ENCODE data around the gene TAT.
"Not testable (repeated sequence)": the region's sequence is repeated elsewhere in the genome, so short reads cannot be mapped to it uniquely, and the experiment has no call there.

The TAT gene

DNA sequence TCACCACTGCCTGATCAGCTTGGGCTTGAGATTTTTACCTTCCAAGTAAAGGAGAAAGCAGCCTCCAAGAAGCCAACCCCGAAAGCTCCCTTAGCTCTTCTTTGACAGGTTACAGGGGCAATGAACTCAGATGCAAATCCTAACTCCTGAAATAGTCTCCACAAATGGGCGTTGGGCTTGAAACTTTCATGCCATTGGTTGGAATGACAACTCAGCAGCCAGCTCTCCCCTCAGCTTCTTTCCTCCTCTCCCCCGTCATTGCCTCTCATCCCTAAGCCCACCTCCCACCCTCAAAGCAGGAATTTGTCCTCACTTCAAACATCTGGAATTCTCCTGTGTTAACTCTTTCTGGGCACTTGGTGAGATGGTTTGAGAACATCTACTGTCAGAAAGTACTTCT is at the start of gene TAT:
Gene TAT, minus strand, starts transcription at position 122 of the 400 bp plus-strand sequence. CDS start 677 bp downstream, outside the sequence.
- no peak for DNase-seq (ENCODE audit: low read depth)

- no peak for DNase-seq (ENCODE audit: low read depth)
These were observed 49.3 kb upstream of the TAT start, which contains the start of gene MARVELD3 for GRCh38 chr16:71626018-71626857. MARVELD3 (plus strand) TSS chr16:71626184; CDS start chr16:71626230, 46 bp downstream.

DNA sequence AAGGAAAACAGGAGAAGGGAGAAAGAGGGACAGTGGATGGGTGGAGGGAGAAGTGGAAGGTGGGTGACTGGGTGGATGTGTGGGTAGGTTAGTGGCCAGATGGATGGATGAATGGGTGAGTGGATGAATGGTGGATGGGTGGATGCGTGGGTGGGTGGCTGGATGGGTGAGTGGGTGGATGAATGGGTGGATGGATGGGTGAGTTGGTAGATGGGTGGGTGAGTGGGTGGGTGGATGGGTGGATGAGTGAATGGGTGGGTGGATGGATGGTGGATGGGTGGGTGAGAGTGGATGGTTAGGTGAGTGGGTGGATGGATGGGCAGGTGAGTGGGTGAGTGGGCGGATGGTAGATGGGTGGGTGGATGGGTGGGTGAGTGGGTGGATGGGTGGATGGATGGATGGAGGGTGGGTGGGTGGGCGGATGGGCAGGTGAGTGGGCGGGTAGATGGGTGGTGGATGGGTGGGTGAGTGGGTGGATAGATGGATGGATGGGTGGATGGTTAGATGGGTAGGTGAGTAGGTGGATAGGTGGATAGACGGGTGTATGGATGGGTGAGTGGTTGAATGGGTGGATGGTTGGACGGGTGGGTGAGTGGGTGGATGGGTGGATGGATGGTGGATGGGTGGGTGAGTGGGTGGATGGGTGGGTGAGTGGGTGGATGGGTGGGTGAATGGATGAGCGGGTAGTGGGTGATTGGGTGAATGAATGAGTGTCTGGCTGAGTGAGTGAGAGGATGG is 48.4 kb upstream of the TAT start:
- no peak for DNase-seq (ENCODE audit: low read depth)

DNA sequence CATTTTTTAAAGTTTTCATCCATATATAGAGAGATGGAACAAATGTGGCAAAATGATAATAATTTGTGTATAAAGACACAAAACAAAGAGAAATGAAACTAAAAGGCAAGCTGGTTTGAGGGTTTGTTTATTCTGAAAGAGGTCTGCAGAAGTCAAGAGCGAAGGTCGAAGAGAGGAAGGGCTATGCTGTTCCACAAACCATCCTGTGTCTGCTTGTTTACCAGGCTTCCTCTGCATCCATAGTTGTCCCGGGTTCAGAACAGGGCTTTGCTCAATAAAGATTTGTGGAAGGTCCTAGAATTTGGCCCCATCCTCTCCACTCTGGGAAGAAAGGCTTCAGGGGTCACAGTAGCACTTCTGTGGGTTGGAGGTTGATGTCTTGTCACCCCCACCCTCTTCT is 46.7 kb upstream of the TAT start:
- DNase-seq (ENCODE audit: low read depth), result no peak

DNA sequence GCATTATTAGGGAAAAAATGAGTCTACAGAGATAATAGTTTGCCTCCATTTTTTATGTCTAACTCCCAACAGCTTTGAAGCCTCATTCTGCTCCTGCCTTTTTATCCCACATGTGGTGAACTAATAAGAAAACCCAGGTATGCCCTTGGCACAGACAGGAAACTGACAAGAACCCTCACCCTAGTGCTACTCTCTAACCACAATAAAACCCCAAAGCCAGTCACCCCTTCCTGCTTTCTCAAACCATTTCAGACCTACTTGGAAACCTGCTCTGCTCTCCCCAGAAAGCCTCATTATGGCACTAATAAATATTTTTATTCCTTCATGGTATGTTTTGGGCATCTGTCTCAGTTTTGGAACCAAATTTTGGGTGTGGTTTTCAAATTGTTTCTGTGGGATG is 45.2 kb upstream of the TAT start:
- no peak for DNase-seq (ENCODE audit: low read depth)

- no peak for DNase-seq (ENCODE audit: low read depth)
These were observed 41.5 kb upstream of the TAT start for GRCh38 chr16:71618429-71618828.

GRCh38 chr16:71614956-71615355 is 38.1 kb upstream of the TAT start:
- not testable (repeated sequence) for DNase-seq (ENCODE audit: low read depth)

GRCh38 chr16:71610936-71611871 is 34.3 kb upstream of the TAT start:
- DNase-seq (ENCODE audit: low read depth), result peak; percentile 20

DNA sequence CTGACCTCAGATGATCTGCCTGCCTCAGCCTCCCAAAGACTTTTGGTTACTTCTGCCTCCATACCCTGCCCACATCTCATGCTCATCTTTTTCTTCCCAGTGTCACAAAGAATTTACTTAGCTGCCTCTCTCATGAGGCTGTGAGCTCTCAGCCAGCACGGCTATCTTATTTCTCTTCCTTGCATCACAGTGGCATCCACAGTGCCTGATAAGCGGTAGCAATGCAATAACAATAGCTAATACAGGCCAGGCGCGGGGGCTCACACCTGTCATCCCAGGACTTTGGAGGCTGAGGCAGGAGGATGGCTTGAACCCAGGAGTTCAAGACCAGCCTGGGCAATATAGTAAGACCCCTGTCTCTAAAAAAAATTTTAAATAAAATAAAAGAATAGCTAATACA is 33.6 kb upstream of the TAT start:
- DNase-seq (ENCODE audit: low read depth), result no peak

- no peak for DNase-seq (ENCODE audit: low read depth)
These were observed 32.2 kb upstream of the TAT start for GRCh38 chr16:71609066-71609465.

- DNase-seq (ENCODE audit: low read depth), result no peak
These were observed 23.9 kb upstream of the TAT start for GRCh38 chr16:71600822-71601221.

GRCh38 chr16:71598426-71598825 is 21.5 kb upstream of the TAT start:
- not testable (repeated sequence) for DNase-seq (ENCODE audit: low read depth)

DNA sequence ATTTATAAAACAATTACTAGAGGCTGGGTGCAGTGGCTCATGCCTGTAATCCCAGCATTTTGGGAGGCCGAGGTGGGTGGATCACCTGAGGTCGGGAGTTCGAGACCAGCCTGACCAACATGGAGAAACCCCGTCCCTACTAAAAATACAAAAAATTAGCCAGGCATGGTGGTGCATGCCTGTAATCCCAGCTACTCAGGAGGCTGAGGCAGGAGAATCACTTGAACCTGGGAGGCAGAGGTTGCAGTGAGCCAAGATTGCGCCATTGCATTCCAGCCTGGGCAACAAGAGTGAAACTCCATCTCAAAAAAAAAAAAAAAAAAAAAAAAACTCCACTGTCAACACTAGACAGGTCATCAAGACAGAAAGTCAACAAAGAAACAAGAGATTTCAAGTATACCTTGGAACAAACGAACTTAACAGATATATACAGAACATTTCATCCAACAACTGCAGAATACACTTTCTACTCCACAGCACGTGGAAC is 18.5 kb upstream of the TAT start:
- DNase-seq (ENCODE audit: low read depth), result not testable (repeated sequence)

- no peak for DNase-seq (ENCODE audit: low read depth)
These were observed 17.2 kb upstream of the TAT start for GRCh38 chr16:71594000-71594646.

DNA sequence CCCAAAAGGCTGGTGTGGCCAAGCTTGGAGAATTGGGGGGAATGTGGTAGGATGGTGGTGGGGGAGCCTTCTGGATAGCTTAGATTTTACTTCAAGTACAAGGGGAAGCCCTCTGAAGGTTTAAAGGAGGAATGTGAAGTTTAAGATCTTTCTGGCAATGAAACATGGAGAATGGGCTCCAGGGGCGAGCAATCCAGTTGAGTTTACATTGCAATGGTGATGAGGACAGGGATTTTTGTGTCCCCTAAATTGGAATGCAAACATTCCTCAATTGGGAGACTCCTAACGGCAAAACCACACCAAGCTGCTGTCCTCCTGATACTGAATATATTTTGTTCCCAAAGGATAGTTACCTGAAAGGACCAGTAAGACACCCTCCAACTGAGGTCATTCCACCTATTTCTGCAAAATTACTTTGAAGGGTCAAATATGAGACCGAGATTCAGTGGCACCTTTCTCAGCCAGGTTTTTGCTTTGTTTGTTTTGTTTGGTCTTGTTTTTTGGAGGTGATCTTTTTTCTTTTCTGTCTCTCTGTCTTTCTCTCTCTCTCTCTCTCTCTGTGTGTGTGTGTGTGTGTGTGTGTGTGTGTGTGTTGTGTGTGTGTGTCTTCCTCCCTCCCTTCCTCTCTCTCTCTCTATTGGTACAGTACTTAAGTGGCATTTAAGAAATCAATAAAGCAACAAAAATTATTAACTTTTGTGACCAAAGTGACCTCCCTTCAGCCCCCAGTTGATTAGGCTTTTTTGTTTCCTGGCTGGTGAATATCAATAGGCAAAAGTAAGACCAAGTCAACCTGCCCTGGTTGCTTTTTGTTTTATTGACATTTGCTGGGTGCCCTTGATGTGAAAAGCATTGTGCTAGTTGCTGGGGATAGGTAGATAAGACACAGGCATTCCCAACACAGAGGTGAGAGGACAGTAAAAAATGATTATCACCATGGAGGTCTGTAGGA is 16.4 kb upstream of the TAT start:
- no peak for DNase-seq (ENCODE audit: low read depth)

- no peak for DNase-seq (ENCODE audit: low read depth)
These were observed 15.0 kb upstream of the TAT start for GRCh38 chr16:71591917-71592316.

- no peak for DNase-seq (ENCODE audit: low read depth)
These were observed 13.7 kb upstream of the TAT start for GRCh38 chr16:71590584-71590983.

GRCh38 chr16:71590071-71590470 is 13.2 kb upstream of the TAT start:
- not testable (repeated sequence) for DNase-seq (ENCODE audit: low read depth)

DNA sequence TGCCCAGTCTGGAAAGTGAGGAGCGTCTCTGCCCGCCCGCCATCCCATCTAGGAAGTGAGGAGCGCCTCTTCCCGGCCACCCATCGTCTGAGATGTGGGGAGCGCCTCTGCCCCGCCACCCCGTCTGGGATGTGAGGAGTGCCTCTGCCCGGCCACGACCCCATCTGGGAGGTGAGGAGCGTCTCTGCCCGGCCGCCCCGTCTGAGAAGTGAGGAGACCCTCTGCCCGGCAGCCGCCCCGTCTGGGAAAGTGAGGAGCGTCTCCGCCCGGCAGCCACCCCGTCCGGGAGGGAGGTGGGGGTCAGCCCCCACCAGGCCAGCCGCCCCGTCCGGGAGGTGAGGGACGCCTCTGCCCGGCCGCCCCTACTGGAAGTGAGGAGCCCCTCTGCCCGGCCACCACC is 12.4 kb upstream of the TAT start:
- not testable (repeated sequence) for DNase-seq (ENCODE audit: low read depth)

GRCh38 chr16:71585318-71585703 is 8.4 kb upstream of the TAT start:
- no peak for DNase-seq (ENCODE audit: low read depth)
